Measurements from ENCODE around the gene TM4SF20.

TM4SF20 gene

DNA sequence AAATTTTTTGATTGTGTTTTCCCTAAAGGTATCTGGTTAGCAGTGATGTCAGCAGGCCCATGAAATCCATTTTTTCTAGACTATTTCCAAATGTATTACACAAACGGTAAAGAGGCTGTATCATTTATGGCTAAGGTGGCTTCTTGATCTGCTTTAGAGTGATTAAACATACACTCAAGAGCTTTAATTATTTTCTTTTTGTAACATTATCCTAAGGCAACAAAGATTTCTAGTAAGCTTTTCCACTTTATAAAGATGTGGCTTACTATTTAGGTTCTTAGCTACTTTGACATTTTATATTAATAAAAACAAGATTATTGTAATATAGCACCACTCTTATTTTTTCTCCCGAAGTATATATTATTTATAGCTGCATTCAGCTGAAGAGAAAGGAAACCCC lies 37.6 kb downstream of the TM4SF20 start:
- DNase-seq (ENCODE audit: extremely low read depth, low read depth): no peak
- TF ChIP-seq, protein P1, sequence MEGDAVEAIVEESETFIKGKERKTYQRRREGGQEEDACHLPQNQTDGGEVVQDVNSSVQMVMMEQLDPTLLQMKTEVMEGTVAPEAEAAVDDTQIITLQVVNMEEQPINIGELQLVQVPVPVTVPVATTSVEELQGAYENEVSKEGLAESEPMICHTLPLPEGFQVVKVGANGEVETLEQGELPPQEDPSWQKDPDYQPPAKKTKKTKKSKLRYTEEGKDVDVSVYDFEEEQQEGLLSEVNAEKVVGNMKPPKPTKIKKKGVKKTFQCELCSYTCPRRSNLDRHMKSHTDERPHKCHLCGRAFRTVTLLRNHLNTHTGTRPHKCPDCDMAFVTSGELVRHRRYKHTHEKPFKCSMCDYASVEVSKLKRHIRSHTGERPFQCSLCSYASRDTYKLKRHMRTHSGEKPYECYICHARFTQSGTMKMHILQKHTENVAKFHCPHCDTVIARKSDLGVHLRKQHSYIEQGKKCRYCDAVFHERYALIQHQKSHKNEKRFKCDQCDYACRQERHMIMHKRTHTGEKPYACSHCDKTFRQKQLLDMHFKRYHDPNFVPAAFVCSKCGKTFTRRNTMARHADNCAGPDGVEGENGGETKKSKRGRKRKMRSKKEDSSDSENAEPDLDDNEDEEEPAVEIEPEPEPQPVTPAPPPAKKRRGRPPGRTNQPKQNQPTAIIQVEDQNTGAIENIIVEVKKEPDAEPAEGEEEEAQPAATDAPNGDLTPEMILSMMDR (IDR thresholded peaks at IDR 0.05; ENCODE audit: low read depth, low read length): no peak

DNA sequence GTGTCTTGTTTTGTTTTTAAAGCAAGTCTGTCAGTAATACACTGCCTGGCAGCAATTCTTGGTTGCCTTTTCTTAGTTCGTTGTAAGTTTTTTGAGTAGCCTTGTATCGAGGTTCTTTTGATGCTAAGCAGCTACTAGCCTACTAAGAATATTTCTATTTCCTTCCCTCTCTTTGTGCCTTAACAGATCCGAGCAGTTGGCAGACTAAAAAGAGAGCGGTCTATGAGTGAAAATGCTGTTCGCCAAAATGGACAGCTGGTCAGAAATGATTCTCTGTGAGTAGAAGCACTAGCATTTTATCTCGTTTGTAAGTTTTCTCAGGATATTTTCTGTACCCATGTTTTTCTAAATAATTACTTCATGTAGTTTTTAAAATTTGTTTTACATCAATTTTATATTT lies 39.0 kb downstream of the TM4SF20 start:
- no peak for DNase-seq (ENCODE audit: extremely low read depth, low read depth)
- TF ChIP-seq, protein P1 (IDR thresholded peaks at IDR 0.05; ENCODE audit: low read depth, low read length): no peak

- TF ChIP-seq, protein P1 (IDR thresholded peaks at IDR 0.05; ENCODE audit: low read depth, low read length): no peak
- DNase-seq (ENCODE audit: extremely low read depth, low read depth): no peak
Observed at GRCh38 chr2:227339098-227339599, 40.0 kb downstream of the TM4SF20 start.

GRCh38 chr2:227337442-227337841 lies 41.7 kb downstream of the TM4SF20 start:
- no peak for DNase-seq (ENCODE audit: extremely low read depth, low read depth)
- TF ChIP-seq, protein P1 (IDR thresholded peaks at IDR 0.05; ENCODE audit: low read depth, low read length): no peak

GRCh38 chr2:227335713-227336112 lies 43.4 kb downstream of the TM4SF20 start:
- DNase-seq (ENCODE audit: extremely low read depth, low read depth): no peak
- TF ChIP-seq, protein P1 (IDR thresholded peaks at IDR 0.05; ENCODE audit: low read depth, low read length): no peak

DNA sequence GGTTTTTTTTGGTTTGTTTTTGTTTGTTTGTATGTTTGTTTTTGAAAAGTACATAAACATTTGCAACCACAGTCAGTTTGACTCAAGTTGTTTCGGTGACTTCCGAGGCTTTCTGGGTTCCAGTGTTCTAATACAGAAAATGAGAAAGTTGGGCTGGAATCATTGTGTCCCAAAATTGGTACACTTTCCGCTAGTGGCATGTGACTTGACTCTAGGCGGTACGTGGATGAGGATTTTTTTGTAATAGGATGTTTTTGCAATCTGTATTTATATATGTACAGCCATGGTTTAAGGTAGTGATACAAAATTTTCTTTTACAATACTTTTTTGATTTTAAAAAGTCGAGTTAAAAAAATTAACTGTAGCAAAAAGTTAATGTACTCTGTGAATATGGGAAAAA lies 52.3 kb downstream of the TM4SF20 start:
- TF ChIP-seq, protein P1 (IDR thresholded peaks at IDR 0.05; ENCODE audit: low read depth, low read length): no peak
- DNase-seq (ENCODE audit: extremely low read depth, low read depth): no peak

DNA sequence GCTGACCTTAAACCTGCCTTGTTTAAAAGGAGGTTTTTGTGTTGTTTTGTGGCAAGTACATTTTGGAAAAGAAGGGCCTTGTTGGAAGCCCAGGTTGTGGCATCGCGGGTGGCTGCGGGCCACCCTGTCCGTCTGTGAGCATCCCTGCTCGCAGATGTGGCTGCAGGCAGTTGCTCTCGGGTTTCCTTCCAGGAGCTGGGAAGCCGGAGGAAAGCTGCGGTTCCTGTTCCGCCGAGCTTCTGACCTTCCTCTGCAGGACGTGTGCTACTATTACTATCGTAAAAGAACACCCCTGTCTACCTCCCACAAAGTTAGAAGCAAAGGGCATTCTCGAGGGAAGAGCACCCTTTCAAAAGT lies 53.3 kb downstream of the TM4SF20 start:
- DNase-seq (ENCODE audit: extremely low read depth, low read depth): no peak
- TF ChIP-seq, protein P1 (IDR thresholded peaks at IDR 0.05; ENCODE audit: low read depth, low read length): no peak

Measured in AG09319 (cell line).